Ectodermal cell (in vitro differentiated cells): ENCODE results near the gene BRICD5.
"Not testable (repeated sequence)": the region's sequence is repeated elsewhere in the genome, so short reads cannot be mapped to it uniquely, and the experiment has no call there.

Source experiments
- H3K27ac ChIP-seq: 2 replicates; pipeline ENCODE4 v1.7.0; 2013; ENCODE audit warnings: mild to moderate bottlenecking, low read depth, low read length; ENCODE audit not compliant: insufficient read depth, poor library complexity, severe bottlenecking
- H3K27me3 ChIP-seq: 2 replicates; pipeline ENCODE4 v1.7.0; 2013; ENCODE audit warnings: mild to moderate bottlenecking, low read length; ENCODE audit not compliant: insufficient read depth, control insufficient read depth, poor library complexity, severe bottlenecking
- H3K36me3 ChIP-seq: one replicate; pipeline ENCODE4 v1.7.0; 2013; ENCODE audit warnings: low read length; ENCODE audit not compliant: control insufficient read depth, insufficient read depth
- H3K4me1 ChIP-seq: one replicate; pipeline ENCODE4 v1.7.0; 2013; ENCODE audit warnings: low read length; ENCODE audit not compliant: control insufficient read depth, insufficient read depth
- H3K4me3 ChIP-seq: 2 replicates; pipeline ENCODE4 v1.7.0; 2013; ENCODE audit warnings: low read depth, low read length, control low read depth; ENCODE audit not compliant: insufficient read depth
- H3K9me3 ChIP-seq: 2 replicates; pipeline ENCODE4 v1.7.0; 2013; ENCODE audit warnings: mild to moderate bottlenecking, low read length, moderate library complexity; ENCODE audit not compliant: control insufficient read depth
- WGBS, 2 experiments: methylation state at CpG; one replicate each; pipeline ENCODE4 v1.1.7; 2013; ENCODE audit warnings: missing lambda C conversion rate in 2 of 2; 5-methylcytosine and 5-hydroxymethylcytosine counted together

BRICD5 gene

DNA sequence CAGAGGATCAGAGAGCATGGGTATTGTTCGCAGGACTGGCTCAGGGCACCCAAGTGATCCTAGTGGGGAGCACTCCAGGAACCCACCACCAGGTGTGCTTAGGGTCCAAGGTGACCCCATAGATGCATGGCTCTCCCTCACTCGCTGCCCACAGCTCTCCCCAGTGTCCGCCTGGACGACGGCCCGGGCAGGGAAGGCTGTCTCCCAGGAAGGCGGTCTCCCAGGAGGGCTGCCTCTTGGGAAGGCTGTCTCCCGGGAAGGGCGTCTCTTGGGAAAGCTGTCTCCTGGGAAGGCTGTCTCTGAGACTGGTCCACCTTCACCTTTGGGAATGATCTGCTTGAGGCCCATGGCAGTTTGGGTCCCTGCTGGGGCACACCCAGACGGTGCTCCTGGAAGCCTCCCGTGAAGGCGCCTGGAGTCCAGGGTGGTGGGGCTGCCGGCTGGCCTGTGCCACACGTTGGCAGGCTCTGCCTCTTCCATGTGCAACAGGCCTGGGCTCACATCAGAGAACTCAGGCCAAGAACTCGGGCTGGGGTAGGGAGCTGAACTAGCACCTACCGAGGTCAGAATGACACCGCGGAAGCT is 35.7 kb upstream of the BRICD5 start:
- peaks cover 20% of the 10 kb centered on the region for H3K36me3 ChIP-seq
- WGBS, 2 experiments: 96% methylated on average over 18 of the region's 18 CpGs
- H3K4me3 ChIP-seq: no peak overlapping the region
- H3K4me1 ChIP-seq: no peaks in the 10 kb centered on the region
- H3K27ac ChIP-seq: no peak overlapping the region
- H3K9me3 ChIP-seq: no peaks in the 10 kb centered on the region
- H3K27me3 ChIP-seq: no peaks in the 10 kb centered on the region

DNA sequence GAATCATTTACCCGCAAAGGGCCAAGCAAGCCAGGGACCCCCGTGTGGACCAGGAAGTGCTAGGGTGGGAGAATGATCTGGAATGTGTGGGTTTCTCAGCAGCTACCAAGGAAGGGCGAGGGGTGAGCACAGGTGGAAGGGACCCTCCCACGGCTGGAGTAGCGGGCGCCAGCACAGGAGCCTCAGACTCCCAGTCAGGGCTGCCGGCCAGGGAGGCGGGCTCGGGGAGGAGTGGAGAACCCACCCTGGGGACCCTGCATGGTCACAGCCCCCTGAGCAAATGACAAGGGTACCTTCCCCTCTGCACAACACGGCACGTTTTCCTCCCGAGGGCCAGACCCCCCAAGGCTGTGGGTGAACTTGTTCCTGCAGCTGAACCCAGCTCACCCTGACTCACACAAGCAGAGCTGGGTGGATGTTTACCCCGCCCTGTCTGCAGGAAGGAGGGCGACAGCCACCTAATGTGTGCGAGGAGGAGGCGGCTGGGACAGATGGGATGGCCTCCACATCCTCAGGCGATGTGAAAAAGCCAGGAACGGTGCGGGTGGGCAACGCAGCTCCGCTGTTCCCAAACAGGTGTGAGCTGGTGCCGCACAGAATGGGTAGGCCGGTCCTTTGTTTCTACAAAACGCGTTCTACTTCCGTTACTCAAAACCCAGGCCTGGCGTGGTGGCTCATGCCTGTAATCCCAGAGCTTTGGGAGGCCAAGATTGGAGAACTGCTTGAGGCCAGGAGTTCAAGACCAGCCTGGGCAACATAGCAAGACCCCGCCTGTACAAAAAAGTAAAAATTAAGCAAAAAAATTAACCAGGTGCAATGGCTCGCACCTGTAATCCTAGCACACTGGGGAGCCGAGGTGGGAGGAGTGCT is 34.5 kb upstream of the BRICD5 start:
- H3K9me3 ChIP-seq: no peaks in the 10 kb centered on the region
- no peak overlapping the region for H3K27ac ChIP-seq
- no peaks in the 10 kb centered on the region for H3K4me1 ChIP-seq
- WGBS, 2 experiments: 94 to 95% methylated on average over 30 of the region's 30 CpGs
- H3K36me3 ChIP-seq: peaks cover 20% of the 10 kb centered on the region
- no peak overlapping the region for H3K4me3 ChIP-seq
- H3K27me3 ChIP-seq: no peaks in the 10 kb centered on the region

DNA sequence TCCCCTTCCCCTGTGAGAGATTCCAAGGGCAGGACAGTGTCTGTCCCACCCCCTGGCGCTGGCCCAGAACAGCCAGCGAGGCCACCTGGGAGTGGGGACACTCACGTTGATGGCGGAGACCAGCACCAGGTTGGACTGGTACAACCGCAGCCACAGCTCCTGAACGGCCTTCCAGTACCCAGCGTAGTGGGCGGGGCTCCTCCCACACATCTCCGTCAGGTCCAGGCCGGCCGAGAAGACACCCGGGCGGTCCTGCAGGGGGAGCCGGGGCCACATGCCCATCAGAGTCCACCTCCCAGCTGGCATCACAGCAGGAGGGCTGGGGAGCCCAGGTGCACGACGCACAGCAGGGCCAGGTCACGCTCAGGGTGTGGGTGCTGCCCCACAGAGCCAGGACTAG is 33.6 kb upstream of the BRICD5 start:
- Histone ChIP-seq H3K9me3 (no peaks in the 10 kb centered on the region), H3K36me3 (peaks cover 20% of the 10 kb centered on the region), H3K4me3 (no peak overlapping the region), H3K4me1 (no peaks in the 10 kb centered on the region), H3K27me3 (no peaks in the 10 kb centered on the region), H3K27ac (no peak overlapping the region)
- 87 to 88% methylated on average over 17 of the region's 17 CpGs for WGBS, 2 experiments

DNA sequence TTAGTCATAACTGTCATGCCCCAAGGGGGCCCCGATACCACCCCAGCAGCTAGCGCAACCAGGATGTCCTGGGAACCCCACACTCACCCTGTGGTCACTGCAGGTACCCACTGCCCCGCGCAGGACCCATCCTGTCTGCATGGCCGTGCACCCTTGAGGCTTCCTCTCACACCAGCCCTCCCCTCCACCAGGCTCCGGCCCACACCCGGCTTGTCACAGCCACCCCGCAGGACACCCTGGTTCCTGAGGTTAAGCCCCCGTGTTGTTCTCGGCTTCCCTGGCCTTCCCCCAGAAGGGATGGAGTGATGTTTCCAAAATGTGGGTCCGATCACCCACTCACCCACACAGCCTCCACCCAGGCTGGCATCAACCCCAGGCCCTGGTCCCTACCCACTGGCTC is 33.1 kb upstream of the BRICD5 start:
- Histone ChIP-seq H3K27ac (no peak overlapping the region), H3K36me3 (peaks cover 20% of the 10 kb centered on the region), H3K9me3 (no peaks in the 10 kb centered on the region), H3K27me3 (no peaks in the 10 kb centered on the region), H3K4me3 (no peak overlapping the region), H3K4me1 (peaks cover 3% of the 10 kb centered on the region)
- WGBS, 2 experiments: 94 to 95% methylated on average over 11 of the region's 11 CpGs

DNA sequence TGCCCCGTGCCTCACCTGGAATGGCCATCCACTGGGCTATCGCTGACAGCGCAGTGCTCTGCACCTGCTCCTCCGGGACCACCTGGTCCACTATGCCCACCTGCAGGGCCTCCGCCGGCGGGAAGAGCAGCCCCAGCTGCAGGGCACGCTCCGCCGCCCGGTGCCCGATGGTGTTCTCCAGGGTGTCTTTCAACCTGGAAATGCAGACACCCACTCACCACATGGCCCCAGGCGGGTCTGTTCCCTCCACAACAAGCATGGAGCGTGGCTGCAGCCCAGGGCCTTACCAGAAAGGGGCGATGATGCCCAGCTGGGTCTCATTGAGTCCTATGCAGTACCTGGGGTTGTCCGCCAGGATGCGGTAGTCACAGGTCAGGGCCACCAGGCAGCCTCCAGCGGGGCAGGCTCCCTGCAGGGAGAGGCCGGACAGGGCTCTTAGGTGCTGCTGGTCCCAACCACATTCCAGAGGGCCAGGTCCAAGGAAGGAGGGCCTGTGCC is 32.4 kb upstream of the BRICD5 start:
- Histone ChIP-seq H3K4me3 (no peak overlapping the region), H3K27ac (no peak overlapping the region), H3K9me3 (no peaks in the 10 kb centered on the region), H3K36me3 (peaks cover 20% of the 10 kb centered on the region), H3K27me3 (peaks cover 6% of the 10 kb centered on the region), H3K4me1 (peaks cover 7% of the 10 kb centered on the region)
- 95 to 96% methylated on average over 19 of the region's 19 CpGs for WGBS, 2 experiments

DNA sequence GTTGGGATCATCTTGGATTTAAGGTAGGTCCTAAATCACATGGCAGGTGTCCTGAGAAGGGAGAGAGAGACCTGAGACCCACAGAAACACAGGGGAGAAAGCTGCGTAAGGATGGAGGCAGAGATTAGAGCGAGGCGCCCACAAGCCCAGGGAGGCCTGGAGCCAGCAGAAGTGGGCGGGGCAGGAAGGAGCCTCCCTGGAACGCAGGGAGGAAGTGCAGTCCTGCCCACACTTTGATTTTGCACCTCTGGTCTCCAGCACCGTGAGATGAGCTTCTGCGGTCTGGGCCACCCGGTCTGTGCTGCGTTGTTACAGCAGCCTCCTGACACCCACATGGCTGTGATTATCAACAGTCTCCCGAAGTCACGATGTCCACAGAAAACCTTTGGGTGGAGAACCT is 31.9 kb upstream of the BRICD5 start:
- Histone ChIP-seq H3K27me3 (peaks cover 11% of the 10 kb centered on the region), H3K27ac (no peak overlapping the region), H3K4me3 (no peak overlapping the region), H3K36me3 (peaks cover 20% of the 10 kb centered on the region), H3K9me3 (no peaks in the 10 kb centered on the region), H3K4me1 (peaks cover 7% of the 10 kb centered on the region)
- WGBS, 2 experiments: 94 to 97% methylated on average over 11 of the region's 11 CpGs

DNA sequence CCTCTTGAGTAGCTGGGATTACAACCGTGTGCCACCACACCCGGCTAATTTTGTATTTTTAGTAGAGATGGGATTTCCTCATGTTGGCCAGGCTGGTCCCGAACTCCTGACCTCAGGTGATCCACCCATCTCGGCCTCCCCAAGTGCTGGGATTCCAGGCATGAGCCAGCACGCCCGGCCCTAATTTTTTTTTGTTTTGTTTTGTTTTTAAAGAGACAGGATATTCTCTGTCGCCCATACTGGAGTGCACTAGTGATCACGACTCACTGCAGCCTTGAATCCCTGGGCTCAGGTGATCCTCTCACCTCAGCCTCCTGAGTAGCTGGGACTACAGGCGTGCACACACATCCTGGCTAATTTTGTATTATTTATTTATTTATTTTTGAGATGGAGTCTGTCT is 29.7 kb upstream of the BRICD5 start:
- not testable (repeated sequence) for H3K27ac ChIP-seq, H3K9me3 ChIP-seq, H3K4me3 ChIP-seq
- peaks cover 15% of the 10 kb centered on the region for H3K36me3 ChIP-seq
- 91% methylated on average over 9 of the region's 9 CpGs for WGBS, 2 experiments
- H3K4me1 ChIP-seq: peaks cover 13% of the 10 kb centered on the region
- peaks cover 32% of the 10 kb centered on the region for H3K27me3 ChIP-seq

DNA sequence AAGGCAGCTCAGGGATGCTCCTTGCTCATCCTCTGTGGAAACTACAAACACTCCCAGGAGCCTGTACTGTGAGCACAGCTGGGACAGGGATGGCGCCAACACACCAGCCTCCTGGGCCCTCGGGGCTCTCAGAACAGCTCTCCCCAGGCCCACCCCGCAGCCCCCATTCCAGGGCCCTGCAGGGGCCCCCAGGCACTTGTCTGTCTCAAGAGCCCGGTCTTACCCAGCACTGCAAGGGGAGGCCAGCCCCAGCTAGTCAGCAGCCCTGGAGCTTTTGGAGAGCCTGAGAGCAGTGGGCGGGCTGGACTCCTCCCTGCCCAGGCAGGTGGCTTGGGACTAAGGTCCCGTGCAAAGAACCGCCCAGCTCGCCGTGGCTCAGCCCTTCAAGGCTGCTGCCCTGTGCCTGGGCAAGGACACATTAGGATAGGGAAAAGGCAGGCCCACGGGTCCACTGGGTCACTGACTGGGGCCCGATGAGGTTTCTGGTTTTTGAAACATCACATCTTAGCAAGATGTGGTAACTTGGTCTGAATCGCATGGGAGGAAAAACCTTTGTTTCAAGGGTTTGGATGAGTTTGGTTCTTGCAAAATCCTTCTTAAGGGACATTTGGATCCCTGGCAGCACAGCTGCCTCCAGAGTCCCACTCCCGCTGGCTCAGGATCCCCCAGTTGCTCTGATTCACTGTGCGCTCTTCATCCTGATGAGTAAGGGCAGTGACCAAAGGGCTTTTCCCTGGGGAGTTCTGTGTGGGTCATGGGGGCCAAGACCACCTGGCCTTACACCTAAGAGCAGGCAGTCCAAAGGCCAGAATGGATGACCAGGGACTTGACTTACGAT is 28.4 kb upstream of the BRICD5 start:
- Histone ChIP-seq H3K36me3 (peaks cover 19% of the 10 kb centered on the region), H3K27ac (no peak overlapping the region), H3K27me3 (peaks cover 32% of the 10 kb centered on the region), H3K4me1 (peaks cover 13% of the 10 kb centered on the region), H3K4me3 (no peak overlapping the region), H3K9me3 (no peaks in the 10 kb centered on the region)
- WGBS, 2 experiments: 62 to 67% methylated on average over 15 of the region's 15 CpGs

DNA sequence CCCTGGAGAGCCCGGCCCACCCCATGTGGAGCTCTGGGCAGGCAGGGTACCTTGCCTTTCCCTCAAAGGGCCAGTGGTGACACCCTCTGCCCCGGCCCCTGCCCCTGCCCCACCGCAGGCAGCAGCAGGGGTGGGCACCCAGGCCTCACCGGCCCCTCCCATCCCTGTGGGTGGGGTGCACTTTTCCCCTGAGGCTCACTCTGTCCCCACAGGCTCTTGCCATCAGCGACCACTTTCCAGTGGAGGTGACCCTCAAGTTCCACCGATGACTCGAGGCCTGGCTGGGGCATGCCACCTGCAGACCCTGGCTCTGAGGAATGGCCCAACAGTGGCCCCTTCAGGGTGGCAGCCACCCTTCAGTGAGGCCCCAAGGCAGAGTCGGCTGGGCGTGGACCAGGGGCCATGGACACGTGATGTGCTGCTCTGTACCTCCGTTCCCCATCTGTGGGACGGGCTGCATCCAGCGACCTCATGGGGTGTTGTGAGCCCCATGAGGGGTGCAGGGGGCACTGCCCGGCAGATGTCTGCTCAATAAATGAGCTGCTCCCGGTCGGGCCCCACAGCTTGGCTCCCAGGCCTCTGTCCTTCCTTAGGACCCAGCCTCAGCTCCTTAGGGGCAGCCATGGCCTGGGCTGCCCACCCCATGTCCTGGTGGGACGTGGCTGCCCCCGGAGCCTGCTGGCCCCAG is 27.6 kb upstream of the BRICD5 start:
- H3K4me1 ChIP-seq: peaks cover 13% of the 10 kb centered on the region
- peaks cover 22% of the 10 kb centered on the region for H3K36me3 ChIP-seq
- peaks cover 32% of the 10 kb centered on the region for H3K27me3 ChIP-seq
- H3K27ac ChIP-seq: no peak overlapping the region
- H3K4me3 ChIP-seq: no peak overlapping the region
- 65 to 66% methylated on average over 18 of the region's 18 CpGs for WGBS, 2 experiments
- H3K9me3 ChIP-seq: no peaks in the 10 kb centered on the region
